Measurements from ENCODE around the gene IGSF22.
"Not testable (repeated sequence)": the region's sequence is repeated elsewhere in the genome, so short reads cannot be mapped to it uniquely, and the experiment has no call there.

The IGSF22 gene

DNA sequence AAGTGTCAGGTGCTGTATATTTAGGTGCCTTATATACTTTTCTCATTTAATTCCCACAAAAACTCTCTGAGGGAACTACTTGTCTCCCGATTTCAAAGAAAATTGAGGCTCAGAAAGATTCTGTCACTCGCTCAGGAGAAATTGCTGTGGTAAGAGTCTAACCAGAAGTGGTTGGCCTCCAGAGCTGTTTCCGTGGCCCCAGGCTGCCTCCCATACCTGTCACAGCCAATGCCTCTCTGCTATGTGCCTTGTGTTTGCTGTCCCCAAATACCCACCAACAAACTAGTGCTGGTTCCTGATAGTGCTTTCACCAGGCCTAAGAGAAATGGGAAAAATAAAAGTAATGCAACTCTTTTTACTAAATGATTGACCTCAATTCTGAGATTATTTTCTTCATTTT, 48.4 kb downstream of the IGSF22 start:
- no peak for DNase-seq

GRCh38 chr11:18676803-18677202, 49.2 kb downstream of the IGSF22 start:
- DNase-seq: no peak

DNA sequence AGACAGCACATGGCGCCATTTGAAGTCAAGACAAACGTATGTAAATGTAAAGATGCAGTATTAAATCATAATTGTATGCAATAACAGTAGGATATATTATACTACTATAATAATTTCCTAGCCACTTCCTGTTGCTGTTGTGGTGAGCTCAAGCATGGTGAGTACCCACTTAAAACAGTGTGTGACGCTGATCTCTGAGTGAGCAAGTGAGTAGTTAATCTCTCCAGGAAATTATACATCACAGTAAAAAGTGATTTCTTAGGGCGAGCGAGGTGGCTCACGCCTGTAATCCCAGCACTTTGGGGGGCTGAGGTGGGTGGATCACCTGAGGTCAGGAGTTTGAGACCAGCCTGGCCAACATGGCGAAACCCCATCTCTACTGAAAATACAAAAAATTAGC, 53.8 kb downstream of the IGSF22 start:
- DNase-seq: not testable (repeated sequence)

- no peak for DNase-seq
These were observed 54.7 kb downstream of the IGSF22 start for GRCh38 chr11:18671246-18671645.

- no peak for DNase-seq
These were observed 56.3 kb downstream of the IGSF22 start for GRCh38 chr11:18669711-18670110.

DNA sequence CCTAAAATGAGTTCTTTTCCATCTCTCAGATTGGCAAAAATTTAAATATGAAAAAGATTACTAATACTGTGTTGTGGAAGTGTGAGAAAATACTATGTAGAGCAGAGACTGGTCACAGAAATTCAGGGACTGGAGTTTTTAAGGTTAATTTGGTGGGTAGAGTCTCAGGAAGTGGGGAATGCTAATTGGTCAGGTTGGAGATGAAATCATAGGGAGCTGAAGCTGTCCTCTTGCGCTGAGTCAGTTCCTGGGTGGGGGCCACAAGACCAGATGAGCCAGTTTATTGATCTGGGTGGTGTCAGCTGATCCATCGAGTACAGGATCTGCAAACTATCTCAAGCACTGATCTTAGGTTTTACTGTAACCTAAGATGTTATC, 56.8 kb downstream of the IGSF22 start:
- DNase-seq: no peak

DNA sequence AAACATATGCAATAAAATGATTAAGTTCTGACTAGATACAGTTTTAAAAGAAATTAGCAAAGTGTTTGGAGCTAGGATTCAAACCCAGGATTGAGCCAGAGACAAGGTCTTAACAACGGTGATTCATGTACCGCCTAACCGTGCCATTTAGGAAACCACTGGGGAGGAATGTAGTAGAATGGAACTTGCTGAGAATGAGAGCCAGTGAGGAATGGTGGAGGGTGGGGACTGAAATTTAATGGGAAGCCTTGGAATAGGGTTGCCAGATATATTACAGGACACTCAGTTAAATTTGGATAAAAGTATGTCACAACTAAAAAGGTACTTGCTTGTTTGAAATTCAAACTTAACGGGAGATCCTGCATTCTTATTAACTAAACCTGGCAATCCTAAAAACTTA, 57.9 kb downstream of the IGSF22 start:
- no peak for DNase-seq

DNA sequence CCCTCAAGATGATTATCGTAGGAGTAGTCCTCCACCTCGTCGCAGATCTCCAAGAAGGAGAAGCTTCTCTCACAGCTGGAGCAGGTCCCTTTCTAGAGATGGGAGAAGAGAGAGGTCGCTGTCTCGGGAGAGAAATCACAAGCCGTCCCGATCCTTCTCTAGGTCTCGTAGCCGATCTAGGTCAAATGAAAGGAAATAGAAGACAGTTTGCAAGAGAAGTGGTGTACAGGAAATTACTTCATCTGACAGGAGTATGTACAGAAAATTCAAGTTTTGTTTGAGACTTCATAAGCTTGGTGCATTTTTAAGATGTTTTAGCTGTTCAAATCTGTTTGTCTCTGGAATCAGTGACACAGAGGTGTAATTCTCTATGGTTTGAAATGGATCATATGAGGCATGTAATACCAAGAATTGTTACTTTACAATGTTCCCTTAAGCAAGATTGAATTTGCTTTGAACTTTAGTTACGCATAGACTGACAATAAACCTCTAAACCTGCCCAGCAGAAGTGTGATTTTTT, 60.6 kb downstream of the IGSF22 start:
- not testable (repeated sequence) for DNase-seq

DNA sequence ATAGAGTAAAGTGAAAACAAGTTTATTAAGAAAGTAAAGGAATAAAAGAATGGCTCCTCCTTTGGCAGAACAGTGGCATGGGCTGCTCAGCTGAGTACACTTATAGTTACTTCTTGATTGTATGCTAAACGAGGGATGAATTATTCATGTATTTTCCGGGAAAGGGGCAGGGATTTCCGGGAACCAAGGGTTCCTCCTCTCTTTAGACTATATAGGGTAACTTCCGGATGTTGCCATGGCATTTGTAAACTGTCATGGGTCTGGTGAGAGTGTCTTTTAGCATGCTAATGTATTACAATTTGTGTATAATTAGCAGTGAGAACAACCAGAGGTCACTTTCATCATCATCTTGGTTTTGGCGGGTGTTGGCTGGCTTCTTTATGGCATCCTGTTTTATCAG, 68.3 kb downstream of the IGSF22 start:
- DNase-seq: no peak
